ENCODE measurements around the gene POU2AF2.
A peak's percentile ranks its signal among the peaks of the same experiment; 100 is the strongest.
"Not testable (repeated sequence)": the region's sequence is repeated elsewhere in the genome, so short reads cannot be mapped to it uniquely, and the experiment has no call there.

POU2AF2 gene

GRCh38 chr11:111305162-111305802, 59.8 kb downstream of the POU2AF2 start:
- no peak for DNase-seq

GRCh38 chr11:111305876-111306275, 60.4 kb downstream of the POU2AF2 start:
- no peak for DNase-seq

GRCh38 chr11:111306321-111306720, 60.8 kb downstream of the POU2AF2 start:
- DNase-seq: no peak

GRCh38 chr11:111307472-111308108, 62.1 kb downstream of the POU2AF2 start:
- DNase-seq: no peak

GRCh38 chr11:111308140-111308539, 62.6 kb downstream of the POU2AF2 start:
- no peak for DNase-seq

- DNase-seq: no peak
Measured at GRCh38 chr11:111309215-111309915, 63.8 kb downstream of the POU2AF2 start.

GRCh38 chr11:111310088-111310487, 64.6 kb downstream of the POU2AF2 start:
- no peak for DNase-seq

- no peak for DNase-seq
Measured at GRCh38 chr11:111310723-111311122, 65.2 kb downstream of the POU2AF2 start.

GRCh38 chr11:111312076-111312475, 66.6 kb downstream of the POU2AF2 start:
- DNase-seq: no peak

GRCh38 chr11:111319296-111319695, 73.8 kb downstream of the POU2AF2 start:
- DNase-seq: no peak

GRCh38 chr11:111320199-111320598, 74.7 kb downstream of the POU2AF2 start:
- DNase-seq: not testable (repeated sequence)

GRCh38 chr11:111320728-111321568, 75.4 kb downstream of the POU2AF2 start:
- peak; percentile 30 for DNase-seq

- no peak for DNase-seq
Measured at GRCh38 chr11:111322534-111322933, 77.0 kb downstream of the POU2AF2 start.

GRCh38 chr11:111324277-111324720, 78.8 kb downstream of the POU2AF2 start:
- peak; percentile 45 for DNase-seq

- no peak for DNase-seq
Measured at GRCh38 chr11:111325259-111325658, 79.7 kb downstream of the POU2AF2 start.

GRCh38 chr11:111326824-111327223, 81.3 kb downstream of the POU2AF2 start:
- no peak for DNase-seq

- no peak for DNase-seq
Measured at GRCh38 chr11:111327908-111328624, 82.5 kb downstream of the POU2AF2 start.

GRCh38 chr11:111329306-111330204, 84.0 kb downstream of the POU2AF2 start:
- no peak for DNase-seq

- no peak for DNase-seq
Measured at GRCh38 chr11:111330234-111330893, 84.8 kb downstream of the POU2AF2 start.

- no peak for DNase-seq
Measured at GRCh38 chr11:111331711-111332479, 86.4 kb downstream of the POU2AF2 start.
